T1000 (cell line): ENCODE data around the gene COL19A1.
"Not testable (repeated sequence)": the region's sequence is repeated elsewhere in the genome, so short reads cannot be mapped to it uniquely, and the experiment has no call there.

Experiments used
- DNase-seq: peaks from one replicate; lab custom pipeline; 2025; ENCODE audit warnings: mixed read lengths; lab: John Stamatoyannopoulos, UW

The COL19A1 gene

DNA sequence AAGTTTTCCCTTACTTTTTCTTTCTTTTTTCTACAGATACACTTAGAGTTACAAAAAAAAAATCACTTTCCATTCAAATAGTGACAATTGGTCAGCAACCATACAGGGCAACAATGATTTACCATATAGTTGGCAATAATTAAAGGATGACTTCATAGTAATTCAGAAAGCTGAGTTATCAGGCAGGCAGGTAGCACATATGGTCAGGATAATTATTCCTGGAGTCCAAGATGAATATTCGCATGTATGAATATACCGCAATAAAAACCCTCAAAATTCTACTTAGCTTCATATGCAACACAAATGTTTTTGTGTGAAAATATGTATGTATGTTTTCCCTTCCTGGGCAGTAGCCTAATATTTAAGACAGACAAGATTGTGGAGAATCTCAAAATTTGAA, 34.5 kb downstream of the COL19A1 start:
- DNase-seq = no peak

- DNase-seq = no peak
These were observed 35.0 kb downstream of the COL19A1 start for GRCh38 chr6:69901361-69901760.

DNA sequence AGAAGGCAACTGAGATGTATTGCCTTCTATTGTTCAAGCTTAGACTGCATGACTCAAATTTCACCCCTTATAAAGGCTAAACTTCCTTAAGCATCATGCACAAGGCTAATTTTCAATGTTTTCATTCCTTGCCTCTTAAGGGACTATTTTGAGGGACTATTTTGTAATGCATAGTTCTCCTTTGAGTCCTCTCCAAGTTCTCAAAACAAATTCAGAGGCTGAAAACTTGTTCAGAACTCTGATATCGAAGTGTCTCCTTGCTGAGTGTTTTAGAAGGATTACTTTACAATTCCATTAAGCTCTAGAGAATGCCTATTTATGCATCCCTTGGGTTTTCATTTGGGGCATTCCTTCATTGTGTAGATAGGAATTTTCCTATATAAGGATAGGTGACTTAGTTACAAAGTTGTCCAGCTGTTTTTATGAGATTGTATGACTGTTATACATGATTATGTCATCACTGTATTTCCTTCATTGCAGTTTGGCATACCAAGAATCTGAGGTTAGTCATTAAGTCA, 41.7 kb downstream of the COL19A1 start:
- no peak for DNase-seq

- DNase-seq = no peak
These were observed 47.0 kb downstream of the COL19A1 start for GRCh38 chr6:69913361-69913760.

GRCh38 chr6:69914015-69914485, 47.7 kb downstream of the COL19A1 start:
- no peak for DNase-seq

- DNase-seq = no peak
These were observed 49.0 kb downstream of the COL19A1 start for GRCh38 chr6:69915346-69915745.

GRCh38 chr6:69917834-69918233, 51.5 kb downstream of the COL19A1 start:
- DNase-seq = peak; percentile 61

GRCh38 chr6:69918813-69919475, 52.6 kb downstream of the COL19A1 start:
- DNase-seq = no peak

GRCh38 chr6:69921066-69921465, 54.7 kb downstream of the COL19A1 start:
- not testable (repeated sequence) for DNase-seq

DNA sequence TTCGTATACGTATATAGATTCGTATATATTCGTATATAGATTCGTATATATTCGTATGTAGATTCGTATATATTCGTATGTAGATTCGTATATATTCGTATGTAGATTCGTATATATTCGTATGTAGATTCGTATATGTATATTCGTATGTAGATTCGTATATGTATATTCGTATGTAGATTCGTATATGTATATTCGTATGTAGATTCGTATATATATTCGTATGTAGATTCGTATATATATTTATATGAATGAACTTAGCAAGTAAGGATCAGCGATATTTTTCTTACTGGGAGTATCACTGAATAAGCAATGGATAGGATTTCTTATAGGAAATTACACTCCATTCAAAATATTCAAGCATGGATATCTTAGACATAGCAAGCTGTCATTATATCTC, 55.3 kb downstream of the COL19A1 start:
- DNase-seq = not testable (repeated sequence)

DNA sequence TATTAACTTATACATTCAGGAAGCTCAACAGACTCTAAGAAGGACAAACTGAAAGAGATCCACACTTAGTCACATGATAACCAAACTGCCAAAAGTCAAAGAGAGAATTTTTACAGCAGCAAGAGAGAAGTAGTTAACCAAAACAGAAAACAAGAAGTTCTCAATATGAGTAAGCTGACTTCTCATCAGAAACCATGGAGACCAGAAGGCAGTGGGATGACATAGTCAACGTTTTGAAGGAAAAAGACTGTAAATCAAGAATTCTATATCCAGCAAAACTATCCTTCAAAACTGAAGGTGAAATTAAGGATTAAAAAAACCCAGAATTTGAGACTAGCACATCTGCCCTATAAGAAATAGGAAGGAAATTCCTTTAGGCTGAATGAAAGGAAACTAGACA, 60.4 kb downstream of the COL19A1 start:
- DNase-seq = no peak

GRCh38 chr6:69933239-69933638, 66.9 kb downstream of the COL19A1 start:
- no peak for DNase-seq

DNA sequence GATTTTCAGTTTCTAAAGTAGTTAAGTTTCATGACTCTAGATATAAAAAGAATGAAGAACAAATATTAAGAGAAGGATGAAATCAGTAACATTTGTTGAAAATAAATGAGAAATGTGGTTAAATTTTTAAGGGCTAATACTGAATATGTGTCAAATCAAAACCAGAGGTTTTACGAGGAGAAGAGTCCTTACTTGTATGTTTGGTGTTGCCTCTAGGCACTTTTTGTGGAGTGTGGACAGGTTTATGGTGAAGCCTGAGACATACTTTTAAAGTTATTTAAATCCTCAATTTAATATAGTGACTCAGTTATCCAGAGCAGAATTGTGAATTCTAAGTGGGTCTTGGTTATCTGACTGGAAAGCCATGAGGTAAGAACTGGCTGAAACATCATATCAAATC, 68.7 kb downstream of the COL19A1 start:
- DNase-seq = no peak

DNA sequence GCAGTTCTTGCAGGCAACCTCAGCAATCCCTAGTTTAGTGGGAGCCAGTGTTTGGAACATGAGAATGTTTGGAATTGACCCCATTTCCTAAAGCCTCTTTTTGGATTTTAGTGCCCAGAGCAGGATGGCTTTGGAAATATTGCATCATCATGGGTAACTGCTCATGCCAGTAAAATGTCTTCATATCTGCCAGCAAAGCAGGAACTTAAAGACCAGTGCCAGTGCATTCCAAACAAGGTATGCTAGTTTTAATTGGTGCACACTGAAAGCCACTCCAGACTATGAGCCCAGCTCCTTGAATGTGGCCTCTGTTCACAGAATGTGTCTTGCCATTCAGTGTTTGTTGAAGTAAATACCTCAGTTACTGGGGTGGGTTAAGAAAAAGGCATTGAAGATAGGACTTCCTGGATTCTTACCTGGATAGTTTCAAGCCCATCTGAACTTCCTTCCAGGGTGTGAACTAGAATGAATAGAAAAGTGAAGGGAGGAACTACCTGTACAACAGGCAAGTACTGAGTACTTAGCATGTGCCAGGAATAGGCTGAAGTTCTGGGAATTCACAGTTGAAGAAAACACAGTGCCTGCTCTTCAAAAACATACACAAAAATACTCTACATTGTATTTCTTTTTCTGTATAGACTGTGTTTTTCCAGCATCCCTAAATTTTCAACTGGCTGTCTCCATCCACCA, 70.5 kb downstream of the COL19A1 start:
- no peak for DNase-seq

GRCh38 chr6:69937402-69938136, 71.2 kb downstream of the COL19A1 start:
- DNase-seq = no peak

DNA sequence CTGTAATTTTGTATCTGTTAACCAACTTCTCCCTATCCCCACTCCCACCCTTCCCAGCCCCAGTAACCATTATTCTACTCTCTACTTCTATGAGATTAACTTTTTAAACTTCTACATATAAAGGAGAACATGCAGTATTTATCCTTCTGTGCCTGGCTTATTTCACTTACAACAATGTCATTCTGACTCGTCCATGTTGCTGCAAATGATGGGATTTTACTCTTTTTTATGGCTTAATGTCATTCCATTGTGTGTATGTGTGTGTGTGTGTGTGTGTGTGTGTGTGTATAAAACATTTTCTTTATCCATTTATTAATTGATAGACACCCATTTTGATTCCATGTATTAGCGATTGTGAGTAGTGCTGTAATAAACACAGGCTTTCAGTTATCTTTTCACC, 76.1 kb downstream of the COL19A1 start:
- DNase-seq = no peak

DNA sequence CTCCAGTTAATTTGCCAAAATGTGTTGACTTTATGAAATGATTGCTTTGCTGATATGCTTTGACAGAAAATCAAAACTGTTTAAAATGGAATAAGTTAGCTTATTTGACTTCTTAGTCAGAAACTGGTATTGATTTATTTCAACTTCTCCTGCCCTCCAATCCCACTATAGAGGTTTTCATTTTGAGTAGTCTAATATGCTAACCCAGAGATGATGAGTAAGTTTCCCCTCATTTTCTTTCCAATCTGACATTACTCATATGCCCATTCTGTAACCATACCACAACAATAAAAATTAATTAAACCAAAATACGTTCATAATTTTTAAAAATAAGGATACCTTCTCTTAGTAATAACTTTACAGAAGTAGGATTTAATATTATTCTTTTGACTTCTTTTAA, 78.8 kb downstream of the COL19A1 start:
- no peak for DNase-seq

GRCh38 chr6:69948479-69949114, 82.2 kb downstream of the COL19A1 start:
- no peak for DNase-seq

DNA sequence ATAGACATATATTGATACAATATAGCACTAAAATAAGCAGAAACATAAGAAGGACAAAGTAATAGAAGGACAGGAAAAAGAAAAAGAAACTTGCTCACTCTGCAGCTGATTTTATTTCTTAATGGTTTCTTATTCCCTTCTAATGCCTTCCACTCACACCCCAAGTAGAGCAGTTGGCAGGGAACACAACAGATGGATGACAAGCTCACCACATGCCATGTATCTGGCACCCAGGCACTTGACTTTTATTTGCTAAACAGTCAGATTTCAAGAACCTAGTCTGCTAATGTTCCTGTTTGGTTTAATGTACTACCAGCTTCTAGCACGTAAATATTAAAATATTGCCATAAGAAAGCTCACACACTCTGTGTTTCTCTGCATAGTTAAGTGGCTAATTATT, 87.1 kb downstream of the COL19A1 start:
- no peak for DNase-seq

DNA sequence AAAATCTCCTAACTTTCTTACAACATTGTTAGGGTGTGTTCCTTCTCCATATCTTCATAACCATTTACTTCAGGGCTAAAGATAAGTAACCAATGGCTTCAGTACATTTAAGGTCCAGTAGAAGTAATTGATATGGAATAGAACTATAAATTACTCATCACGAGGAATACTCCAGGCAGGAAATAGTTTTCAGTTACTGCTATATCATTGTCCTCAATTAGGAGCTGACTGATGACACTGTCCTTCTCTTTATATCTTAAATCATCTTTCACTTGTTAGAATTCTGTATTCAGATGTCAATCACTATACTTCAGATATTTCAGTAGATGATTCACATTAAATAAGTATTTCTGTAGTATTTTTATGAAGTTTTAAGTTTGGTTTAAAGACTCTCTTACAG, 88.4 kb downstream of the COL19A1 start:
- no peak for DNase-seq

DNA sequence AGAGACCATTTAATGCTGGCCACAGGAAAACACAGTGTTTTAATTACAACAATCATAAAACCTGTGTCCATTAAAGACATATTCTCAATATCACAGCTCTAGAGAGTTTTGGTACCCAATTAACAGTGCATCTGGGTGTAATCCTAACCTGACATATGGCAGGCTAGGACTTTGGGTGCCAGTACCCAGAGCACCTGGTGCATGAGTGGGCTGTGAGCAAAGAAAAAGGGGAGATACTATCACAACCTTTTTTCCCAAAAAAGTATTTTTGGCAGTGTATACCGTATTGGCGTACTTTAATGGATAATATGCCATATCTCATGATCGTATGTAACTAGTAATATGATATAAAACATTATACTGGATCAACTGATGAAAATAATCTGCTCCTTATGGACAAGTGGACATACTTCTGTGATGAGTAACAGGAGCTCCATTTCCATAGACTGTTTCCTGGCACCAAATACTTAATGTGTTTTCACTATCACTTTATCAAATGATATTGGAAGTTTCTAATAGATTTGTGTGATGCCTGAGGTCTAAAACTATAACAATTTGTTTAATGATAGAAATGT, 91.7 kb downstream of the COL19A1 start:
- no peak for DNase-seq

DNA sequence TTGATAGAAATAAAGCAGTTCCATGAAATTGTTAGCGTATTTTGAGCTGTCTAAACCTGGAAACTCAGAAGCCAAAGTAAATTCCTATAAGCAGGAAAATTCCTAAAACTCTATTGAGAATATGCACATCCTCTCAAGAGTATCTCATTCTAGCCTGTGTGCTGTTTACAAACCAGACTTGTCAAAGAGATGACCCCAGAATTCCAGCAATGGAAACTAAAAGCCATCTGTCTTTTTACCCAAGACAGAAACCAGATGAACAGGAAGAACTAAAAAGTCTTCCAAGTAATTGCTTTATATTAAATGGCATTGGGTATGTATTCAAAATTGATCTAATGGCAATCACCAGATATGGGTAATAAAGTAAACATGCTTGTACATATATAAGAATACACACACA, 92.6 kb downstream of the COL19A1 start:
- DNase-seq = no peak
